Stimulated activated effector memory CD8-positive, alpha-beta T cell treated with anti-CD3 and anti-CD28 coated beads, Interleukin-12 subunit alpha, Interleukin-12 subunit beta, amount 100 ng/mL, for 72 hours (primary cell): ENCODE results near the gene ELK3.
A peak's percentile ranks its signal among the peaks of the same experiment; 100 is the strongest.

ENCODE experiments used
- ATAC-seq: fragments of 150-1000 bp; cut with Tn5 transposase; 2 replicates; pipeline ENCODE4 v1.10.0; 2021
- DNase-seq, 2 donors: peaks; one replicate each; pipeline ENCODE4 v3.0.0; 2021 to 2022; ENCODE audit warnings: low spot score in 2 of 2
- H3K27ac Mint-ChIP-seq: one replicate; pipeline ENCODE4 v1.8.0; 2022; ENCODE audit warnings: mild to moderate bottlenecking, mixed read lengths
- H3K36me3 Mint-ChIP-seq: one replicate; pipeline ENCODE4 v1.8.0; 2022; ENCODE audit warnings: mild to moderate bottlenecking, mixed read lengths
- H3K4me1 Mint-ChIP-seq: one replicate; pipeline ENCODE4 v1.8.0; 2022; ENCODE audit warnings: mixed read lengths
- H3K4me3 Mint-ChIP-seq: one replicate; pipeline ENCODE4 v1.8.0; 2022; ENCODE audit warnings: mild to moderate bottlenecking, mixed read lengths
- H3K9me3 Mint-ChIP-seq: one replicate; pipeline ENCODE4 v1.8.0; 2022; ENCODE audit warnings: mixed read lengths

The ELK3 gene

GRCh38 chr12:96246926-96247505, 52.8 kb downstream of the ELK3 start:
- H3K4me1 Mint-ChIP-seq, result peaks cover 62% of the 10 kb centered on the region
- H3K36me3 Mint-ChIP-seq, result peaks cover 19% of the 10 kb centered on the region

DNA sequence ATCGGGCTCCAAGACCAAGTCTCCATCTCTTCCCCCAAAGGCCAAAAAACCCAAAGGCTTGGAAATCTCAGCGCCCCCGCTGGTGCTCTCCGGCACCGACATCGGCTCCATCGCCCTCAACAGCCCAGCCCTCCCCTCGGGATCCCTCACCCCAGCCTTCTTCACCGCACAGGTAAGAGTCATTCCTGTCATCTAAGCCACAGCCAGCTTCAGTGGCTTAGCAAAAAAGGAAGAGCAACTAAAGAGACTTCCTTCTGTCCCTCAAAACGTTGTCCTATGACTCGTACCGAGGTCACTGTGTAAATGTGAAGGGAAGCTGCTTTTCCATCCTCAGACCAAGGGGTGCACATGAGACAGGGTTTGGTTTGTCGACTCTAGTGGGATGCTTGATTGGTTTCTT, 53.4 kb downstream of the ELK3 start:
- H3K9me3 Mint-ChIP-seq, result no peaks in the 10 kb centered on the region
- peak overlapping the region; percentile 87 for H3K27ac Mint-ChIP-seq
- no peak overlapping the region for H3K4me3 Mint-ChIP-seq
- ATAC-seq (peak; percentile 61), DNase-seq (no peak)
- H3K4me1 Mint-ChIP-seq, result peaks cover 57% of the 10 kb centered on the region
- H3K36me3 Mint-ChIP-seq, result peaks cover 15% of the 10 kb centered on the region

More at GRCh38 chr12:96246926-96247505, 52.8 kb downstream of the ELK3 start:
- H3K9me3 Mint-ChIP-seq, result no peaks in the 10 kb centered on the region
- H3K4me3 Mint-ChIP-seq, result no peak overlapping the region
- H3K27ac Mint-ChIP-seq, result peak overlapping the region; percentile 87
- ATAC-seq (no peak), DNase-seq (no peak)

DNA sequence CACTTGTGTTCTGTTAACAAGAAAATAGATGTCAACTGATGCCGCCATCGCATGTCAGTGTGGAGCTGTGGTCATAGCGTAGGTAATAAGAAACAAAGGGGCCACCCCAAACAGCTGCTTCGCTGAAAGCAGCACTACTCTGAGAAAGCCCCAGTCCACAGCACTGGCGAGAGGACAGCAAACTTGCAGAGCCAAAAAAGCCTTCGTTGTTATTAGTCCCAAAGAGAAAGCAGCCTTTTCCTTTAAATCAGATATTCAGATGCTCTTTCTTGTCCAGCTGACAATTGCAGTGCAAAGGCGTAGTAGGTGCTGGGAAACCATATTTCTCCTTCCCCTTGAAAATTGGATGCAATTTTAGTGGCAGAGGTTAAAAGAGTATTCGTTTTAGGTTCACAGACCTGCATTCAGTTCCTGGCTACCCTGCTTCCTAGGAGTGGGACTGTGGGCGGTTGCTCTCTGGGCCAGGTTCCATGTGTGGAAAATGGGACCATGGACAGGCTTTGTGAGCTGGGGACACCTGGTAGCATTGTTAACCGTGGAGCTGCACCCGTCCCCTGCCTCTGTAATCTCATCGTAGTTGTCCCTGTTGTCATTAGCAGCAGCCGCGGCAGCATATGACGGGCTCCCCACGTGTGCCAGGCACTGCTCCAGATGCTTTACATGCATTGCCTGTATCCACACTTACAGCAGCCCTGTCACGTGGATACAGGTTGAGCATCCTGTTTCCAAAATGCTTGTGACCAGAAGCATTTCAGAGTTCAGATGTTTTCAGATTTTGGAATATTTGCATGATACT, 54.2 kb downstream of the ELK3 start:
- Mint-ChIP-seq H3K27ac (peak overlapping the region; percentile 87), H3K36me3 (peaks cover 14% of the 10 kb centered on the region), H3K4me1 (peaks cover 49% of the 10 kb centered on the region), H3K4me3 (no peak overlapping the region), H3K9me3 (no peaks in the 10 kb centered on the region)
- DNase-seq (no peak), ATAC-seq (no peak)

GRCh38 chr12:96249196-96250118, 55.3 kb downstream of the ELK3 start:
- no peak overlapping the region for H3K4me3 Mint-ChIP-seq
- peak overlapping the region; percentile 96 for H3K27ac Mint-ChIP-seq
- H3K9me3 Mint-ChIP-seq, result no peaks in the 10 kb centered on the region
- ATAC-seq (peak; percentile 66), DNase-seq (no peak)
- peaks cover 48% of the 10 kb centered on the region for H3K4me1 Mint-ChIP-seq
- peaks cover 6% of the 10 kb centered on the region for H3K36me3 Mint-ChIP-seq

DNA sequence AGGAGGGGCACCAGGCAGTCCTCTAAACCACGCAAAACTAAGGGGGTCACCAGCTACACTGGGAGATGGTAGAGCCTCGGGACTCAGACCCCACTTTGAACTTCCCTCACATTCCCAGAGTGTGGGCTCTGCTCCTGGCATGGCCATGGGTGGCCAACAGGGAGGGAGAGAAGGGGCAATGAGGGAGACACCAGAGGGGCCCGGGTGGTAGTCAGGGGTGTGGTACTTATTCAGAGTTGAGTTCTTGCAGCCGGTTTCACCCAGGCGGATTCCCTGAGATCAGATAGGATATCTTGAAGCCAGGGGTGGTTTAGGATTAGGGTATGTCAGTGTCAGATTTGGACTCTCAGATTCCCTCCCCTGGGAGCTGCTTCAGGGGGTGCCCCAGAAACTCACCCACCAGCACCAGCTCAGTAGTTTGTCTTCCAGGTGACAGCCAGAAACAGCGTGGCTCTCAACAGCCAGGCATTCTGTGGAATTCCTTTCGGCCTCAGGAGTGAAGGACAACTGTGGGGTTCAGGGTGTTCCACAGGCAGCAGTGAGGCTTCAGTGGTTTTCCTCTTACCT, 56.0 kb downstream of the ELK3 start:
- no peaks in the 10 kb centered on the region for H3K9me3 Mint-ChIP-seq
- DNase-seq (no peak), ATAC-seq (no peak)
- no peaks in the 10 kb centered on the region for H3K36me3 Mint-ChIP-seq
- H3K4me1 Mint-ChIP-seq, result peaks cover 48% of the 10 kb centered on the region
- no peak overlapping the region for H3K4me3 Mint-ChIP-seq
- H3K27ac Mint-ChIP-seq, result peak overlapping the region; percentile 96

GRCh38 chr12:96255077-96255476, 60.9 kb downstream of the ELK3 start:
- Mint-ChIP-seq H3K27ac (no peak overlapping the region), H3K4me1 (peaks cover 17% of the 10 kb centered on the region), H3K36me3 (peaks cover 16% of the 10 kb centered on the region), H3K4me3 (no peak overlapping the region), H3K9me3 (no peaks in the 10 kb centered on the region)
- DNase-seq (peak in 1 of 2 donors; percentile 32), ATAC-seq (no peak)

- H3K9me3 Mint-ChIP-seq, result no peaks in the 10 kb centered on the region
- no peak for ATAC-seq
- H3K4me3 Mint-ChIP-seq, result no peak overlapping the region
- no peak overlapping the region for H3K27ac Mint-ChIP-seq
- H3K4me1 Mint-ChIP-seq, result peaks cover 8% of the 10 kb centered on the region
- peaks cover 34% of the 10 kb centered on the region for H3K36me3 Mint-ChIP-seq
- no peak for DNase-seq
Measured at GRCh38 chr12:96256672-96257361, 62.6 kb downstream of the ELK3 start.

DNA sequence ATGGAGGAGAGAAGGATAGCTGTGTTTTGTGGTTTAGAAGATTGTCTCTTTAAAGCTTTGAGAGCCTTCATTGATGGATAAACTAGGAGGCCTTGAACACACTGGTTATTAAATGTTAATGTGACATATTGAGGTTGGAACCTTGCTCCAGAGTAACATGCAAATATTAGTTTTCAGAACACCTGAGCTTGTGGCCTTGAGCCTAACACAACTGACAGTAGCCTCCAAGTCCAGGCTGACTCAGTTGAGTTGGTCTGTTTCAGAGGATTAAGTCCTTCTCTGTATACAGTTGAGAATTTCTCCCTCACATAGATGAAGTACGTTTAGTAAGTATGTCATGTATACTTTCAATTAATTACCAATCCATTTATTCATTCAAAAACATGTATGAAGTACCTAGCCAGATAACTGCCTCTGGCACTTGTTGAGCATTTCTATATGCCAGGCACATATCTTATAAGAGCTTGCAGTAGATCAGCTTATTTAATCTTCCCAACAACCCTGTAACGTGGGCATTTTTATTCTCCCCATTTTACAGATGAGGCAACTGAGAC, 63.5 kb downstream of the ELK3 start:
- Mint-ChIP-seq H3K9me3 (no peaks in the 10 kb centered on the region), H3K4me1 (peaks cover 8% of the 10 kb centered on the region), H3K4me3 (no peak overlapping the region), H3K27ac (no peak overlapping the region), H3K36me3 (peaks cover 42% of the 10 kb centered on the region)
- DNase-seq (peak in 1 of 2 donors; percentile 41), ATAC-seq (no peak)

DNA sequence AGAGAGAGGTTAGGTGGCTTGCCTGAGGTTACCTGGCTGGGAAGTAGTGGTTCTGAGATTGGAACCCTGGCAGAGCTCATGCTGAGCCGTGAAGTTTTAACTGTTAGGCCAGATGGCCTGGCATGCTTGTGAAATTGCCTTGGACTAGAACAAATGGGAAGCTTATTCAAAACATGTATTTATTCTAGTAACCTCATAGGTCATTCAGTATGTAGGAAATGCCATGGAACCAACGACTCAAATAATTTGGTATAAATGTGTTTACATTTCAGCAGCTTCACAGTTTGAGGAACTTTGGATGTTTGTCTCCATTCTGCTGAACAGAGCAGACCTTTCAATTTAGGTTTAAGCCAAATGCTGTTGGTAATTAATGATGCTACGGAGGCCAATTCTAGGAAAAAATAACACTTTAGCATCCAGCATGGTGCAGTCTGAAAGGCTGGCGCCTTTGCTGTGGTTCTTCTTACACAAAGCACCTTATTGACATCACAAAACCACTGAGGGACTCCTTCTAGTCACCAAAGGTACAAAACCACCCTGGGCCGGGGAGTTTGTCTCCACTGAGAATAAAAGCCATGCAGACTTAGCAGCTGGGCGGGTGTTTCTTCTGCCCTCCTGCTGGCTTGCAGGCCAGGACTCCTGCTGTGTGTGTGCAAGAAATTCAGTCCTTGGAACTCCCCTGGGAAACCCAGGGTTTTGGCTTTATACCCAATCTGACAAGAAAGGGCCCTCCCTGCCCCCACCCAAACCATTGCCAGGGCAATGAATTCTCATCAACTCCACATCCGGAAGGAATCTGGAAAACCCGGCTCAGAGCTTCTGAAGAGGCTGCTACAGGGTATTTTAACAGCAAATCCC, 64.2 kb downstream of the ELK3 start:
- peaks cover 9% of the 10 kb centered on the region for H3K4me1 Mint-ChIP-seq
- H3K4me3 Mint-ChIP-seq, result no peak overlapping the region
- H3K9me3 Mint-ChIP-seq, result no peaks in the 10 kb centered on the region
- DNase-seq (no peak), ATAC-seq (peak; percentile 75)
- H3K36me3 Mint-ChIP-seq, result peaks cover 49% of the 10 kb centered on the region
- H3K27ac Mint-ChIP-seq, result no peak overlapping the region

DNA sequence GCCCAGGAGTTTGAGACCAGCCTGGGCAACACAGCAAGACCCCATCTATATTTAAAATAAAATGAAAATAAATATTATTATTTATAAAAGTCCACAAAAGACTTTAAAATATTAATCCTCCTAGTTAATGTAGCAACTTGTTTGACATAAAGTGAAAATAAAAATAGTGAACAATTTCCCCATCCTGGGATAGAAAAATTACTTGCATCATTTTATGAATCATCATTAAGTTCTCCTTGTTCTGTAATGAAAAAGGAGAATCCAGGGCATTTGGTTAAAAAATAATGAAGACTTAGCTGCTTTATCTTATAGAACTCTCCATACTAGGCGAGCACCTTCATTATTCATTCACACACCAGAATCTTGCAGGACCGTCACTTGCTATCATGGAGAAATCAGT, 66.1 kb downstream of the ELK3 start:
- peaks cover 21% of the 10 kb centered on the region for H3K4me1 Mint-ChIP-seq
- DNase-seq, result no peak
- no peak for ATAC-seq
- no peak overlapping the region for H3K4me3 Mint-ChIP-seq
- peaks cover 68% of the 10 kb centered on the region for H3K36me3 Mint-ChIP-seq
- no peaks in the 10 kb centered on the region for H3K9me3 Mint-ChIP-seq
- H3K27ac Mint-ChIP-seq, result peak overlapping the region; percentile 81

DNA sequence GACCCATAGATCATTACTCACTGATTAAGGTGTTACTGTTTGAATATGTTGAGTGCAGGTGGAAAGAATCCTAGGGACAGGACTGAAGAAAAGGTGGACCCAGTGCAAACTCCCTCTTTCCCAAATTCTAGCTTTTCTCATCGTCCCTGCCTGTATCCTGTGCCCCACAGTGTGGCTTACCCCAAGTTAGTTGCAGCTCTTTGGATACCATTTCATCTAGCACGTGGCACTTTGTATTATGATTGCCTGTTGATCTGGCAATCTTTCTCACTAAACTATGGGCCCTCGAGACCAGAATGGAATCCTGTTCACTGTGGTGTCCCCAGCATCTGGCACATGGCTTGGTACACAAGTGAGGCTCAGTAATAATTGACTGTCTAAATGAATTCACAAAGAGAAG, 66.5 kb downstream of the ELK3 start:
- DNase-seq, result no peak
- H3K27ac Mint-ChIP-seq, result peak overlapping the region; percentile 81
- H3K4me3 Mint-ChIP-seq, result no peak overlapping the region
- no peaks in the 10 kb centered on the region for H3K9me3 Mint-ChIP-seq
- H3K4me1 Mint-ChIP-seq, result peaks cover 23% of the 10 kb centered on the region
- peaks cover 72% of the 10 kb centered on the region for H3K36me3 Mint-ChIP-seq
- no peak for ATAC-seq

DNA sequence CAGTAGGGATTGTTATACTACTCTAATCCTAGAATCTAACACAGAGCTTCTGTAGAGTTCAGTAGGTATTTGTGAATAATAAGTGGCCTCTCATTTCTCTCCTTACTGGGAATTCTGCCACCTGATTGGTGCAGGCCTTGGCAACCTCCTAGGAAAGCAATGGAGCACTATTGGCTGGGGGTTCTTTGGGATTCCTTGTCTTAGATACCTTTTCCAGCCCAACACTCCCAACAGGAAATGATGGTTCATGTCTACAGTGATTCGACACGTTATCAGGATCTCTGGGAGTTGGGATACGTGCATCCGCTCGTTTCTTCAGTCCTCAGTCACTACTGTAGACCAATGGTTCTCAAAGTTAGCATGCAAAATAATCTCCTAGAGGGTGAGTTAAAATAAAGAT, 67.4 kb downstream of the ELK3 start:
- H3K9me3 Mint-ChIP-seq, result no peaks in the 10 kb centered on the region
- ATAC-seq (no peak), DNase-seq (no peak)
- no peak overlapping the region for H3K4me3 Mint-ChIP-seq
- H3K4me1 Mint-ChIP-seq, result peaks cover 23% of the 10 kb centered on the region
- peak overlapping the region; percentile 81 for H3K27ac Mint-ChIP-seq
- peaks cover 80% of the 10 kb centered on the region for H3K36me3 Mint-ChIP-seq

GRCh38 chr12:96263449-96263902, 69.3 kb downstream of the ELK3 start:
- Mint-ChIP-seq H3K27ac (peak overlapping the region; percentile 48), H3K4me1 (peaks cover 23% of the 10 kb centered on the region), H3K36me3 (peaks cover 99% of the 10 kb centered on the region), H3K9me3 (no peaks in the 10 kb centered on the region), H3K4me3 (no peak overlapping the region)
- ATAC-seq (no peak), DNase-seq (no peak)

- Mint-ChIP-seq H3K27ac (peak overlapping the region; percentile 3), H3K4me1 (peaks cover 22% of the 10 kb centered on the region), H3K9me3 (no peaks in the 10 kb centered on the region), H3K36me3 (peaks cover 99% of the 10 kb centered on the region), H3K4me3 (no peak overlapping the region)
- ATAC-seq (no peak), DNase-seq (no peak)
Measured at GRCh38 chr12:96265400-96265799, 71.2 kb downstream of the ELK3 start.
